ENCODE measurements around the gene STAT1.

STAT1 gene

GRCh38 chr2:191041418-191042161 is 27.6 kb upstream of the STAT1 start:
- peaks cover 3% of the 10 kb centered on the region for H3K36me3 Mint-ChIP-seq
- ATAC-seq (ENCODE audit: low read depth): no peak

GRCh38 chr2:191039616-191040015 is 25.6 kb upstream of the STAT1 start:
- no peak for DNase-seq (ENCODE audit: low spot score in 2 of 2)
- peaks cover 4% of the 10 kb centered on the region for H3K27me3 Mint-ChIP-seq
- peaks cover 3% of the 10 kb centered on the region for H3K36me3 Mint-ChIP-seq
- peaks cover 2% of the 10 kb centered on the region for H3K4me1 Mint-ChIP-seq
- no peak overlapping the region for H3K4me3 Mint-ChIP-seq
- H3K9me3 Mint-ChIP-seq: no peaks in the 10 kb centered on the region
- ATAC-seq (ENCODE audit: low read depth): no peak
- no peak overlapping the region for H3K27ac Mint-ChIP-seq

More at GRCh38 chr2:191041418-191042161, 27.6 kb upstream of the STAT1 start:
- peaks cover 5% of the 10 kb centered on the region for H3K4me1 Mint-ChIP-seq
- H3K4me3 Mint-ChIP-seq: no peak overlapping the region
- no peak overlapping the region for H3K27ac Mint-ChIP-seq
- peaks cover 4% of the 10 kb centered on the region for H3K27me3 Mint-ChIP-seq
- H3K9me3 Mint-ChIP-seq: no peaks in the 10 kb centered on the region
- DNase-seq (ENCODE audit: low spot score in 2 of 2): no peak

GRCh38 chr2:191038741-191039140 is 24.8 kb upstream of the STAT1 start:
- ATAC-seq (ENCODE audit: low read depth) (no peak), DNase-seq (ENCODE audit: low spot score in 2 of 2) (no peak)
- Mint-ChIP-seq H3K27ac (peak overlapping the region; percentile 54), H3K4me1 (peaks cover 2% of the 10 kb centered on the region), H3K27me3 (peaks cover 2% of the 10 kb centered on the region), H3K36me3 (no peaks in the 10 kb centered on the region), H3K4me3 (no peak overlapping the region), H3K9me3 (no peaks in the 10 kb centered on the region)

GRCh38 chr2:191038241-191038725 is 24.3 kb upstream of the STAT1 start:
- no peak for DNase-seq (ENCODE audit: low spot score in 2 of 2)
- no peak overlapping the region for H3K4me3 Mint-ChIP-seq

GRCh38 chr2:191037351-191037750 is 23.4 kb upstream of the STAT1 start:
- no peak overlapping the region for H3K4me3 Mint-ChIP-seq
- H3K9me3 Mint-ChIP-seq: no peaks in the 10 kb centered on the region
- peaks cover 2% of the 10 kb centered on the region for H3K4me1 Mint-ChIP-seq
- no peak for ATAC-seq (ENCODE audit: low read depth)
- H3K27ac Mint-ChIP-seq: no peak overlapping the region
- H3K36me3 Mint-ChIP-seq: no peaks in the 10 kb centered on the region
- DNase-seq (ENCODE audit: low spot score in 2 of 2): no peak
- H3K27me3 Mint-ChIP-seq: peaks cover 2% of the 10 kb centered on the region

More at GRCh38 chr2:191038241-191038725, 24.3 kb upstream of the STAT1 start:
- Mint-ChIP-seq H3K36me3 (no peaks in the 10 kb centered on the region), H3K27me3 (peaks cover 2% of the 10 kb centered on the region), H3K27ac (peak overlapping the region; percentile 54), H3K9me3 (no peaks in the 10 kb centered on the region), H3K4me1 (peaks cover 2% of the 10 kb centered on the region)
- no peak for ATAC-seq (ENCODE audit: low read depth)

- no peaks in the 10 kb centered on the region for H3K27me3 Mint-ChIP-seq
- DNase-seq (ENCODE audit: low spot score in 2 of 2) (no peak), ATAC-seq (ENCODE audit: low read depth) (no peak)
- no peaks in the 10 kb centered on the region for H3K36me3 Mint-ChIP-seq
- no peaks in the 10 kb centered on the region for H3K9me3 Mint-ChIP-seq
- H3K4me1 Mint-ChIP-seq: peaks cover 2% of the 10 kb centered on the region
- no peak overlapping the region for H3K4me3 Mint-ChIP-seq
- no peak overlapping the region for H3K27ac Mint-ChIP-seq
Measured at GRCh38 chr2:191036363-191036762, 22.4 kb upstream of the STAT1 start.

- no peaks in the 10 kb centered on the region for H3K36me3 Mint-ChIP-seq
- no peaks in the 10 kb centered on the region for H3K9me3 Mint-ChIP-seq
- no peak overlapping the region for H3K4me3 Mint-ChIP-seq
- H3K4me1 Mint-ChIP-seq: peaks cover 5% of the 10 kb centered on the region
- no peaks in the 10 kb centered on the region for H3K27me3 Mint-ChIP-seq
- ATAC-seq (ENCODE audit: low read depth) (no peak), DNase-seq (ENCODE audit: low spot score in 2 of 2) (no peak)
- no peak overlapping the region for H3K27ac Mint-ChIP-seq
Measured at GRCh38 chr2:191032588-191033429, 18.8 kb upstream of the STAT1 start.

GRCh38 chr2:191031256-191031655 is 17.3 kb upstream of the STAT1 start:
- Mint-ChIP-seq H3K36me3 (no peaks in the 10 kb centered on the region), H3K4me3 (no peak overlapping the region), H3K4me1 (peaks cover 5% of the 10 kb centered on the region), H3K9me3 (no peaks in the 10 kb centered on the region), H3K27me3 (no peaks in the 10 kb centered on the region), H3K27ac (no peak overlapping the region)
- no peak for ATAC-seq (ENCODE audit: low read depth)
- no peak for DNase-seq (ENCODE audit: low spot score in 2 of 2)

- peaks cover 5% of the 10 kb centered on the region for H3K4me1 Mint-ChIP-seq
- ATAC-seq (ENCODE audit: low read depth) (peak; percentile 88), DNase-seq (ENCODE audit: low spot score in 2 of 2) (peak in 1 of 2 donors; percentile 43)
- no peak overlapping the region for H3K27ac Mint-ChIP-seq
- H3K27me3 Mint-ChIP-seq: no peaks in the 10 kb centered on the region
- no peaks in the 10 kb centered on the region for H3K9me3 Mint-ChIP-seq
- no peaks in the 10 kb centered on the region for H3K36me3 Mint-ChIP-seq
- H3K4me3 Mint-ChIP-seq: no peak overlapping the region
Measured at GRCh38 chr2:191030521-191031154, 16.7 kb upstream of the STAT1 start.

GRCh38 chr2:191029280-191029950 is 15.4 kb upstream of the STAT1 start:
- ATAC-seq (ENCODE audit: low read depth) (no peak), DNase-seq (ENCODE audit: low spot score in 2 of 2) (no peak)
- no peaks in the 10 kb centered on the region for H3K9me3 Mint-ChIP-seq
- no peak overlapping the region for H3K4me3 Mint-ChIP-seq
- H3K27me3 Mint-ChIP-seq: no peaks in the 10 kb centered on the region
- no peak overlapping the region for H3K27ac Mint-ChIP-seq
- no peaks in the 10 kb centered on the region for H3K36me3 Mint-ChIP-seq
- H3K4me1 Mint-ChIP-seq: peaks cover 5% of the 10 kb centered on the region

- DNase-seq (ENCODE audit: low spot score in 2 of 2) (no peak), ATAC-seq (ENCODE audit: low read depth) (no peak)
- Mint-ChIP-seq H3K36me3 (no peaks in the 10 kb centered on the region), H3K4me1 (peaks cover 5% of the 10 kb centered on the region), H3K9me3 (no peaks in the 10 kb centered on the region), H3K27ac (no peak overlapping the region), H3K4me3 (no peak overlapping the region), H3K27me3 (no peaks in the 10 kb centered on the region)
Measured at GRCh38 chr2:191026377-191026776, 12.4 kb upstream of the STAT1 start.

- no peaks in the 10 kb centered on the region for H3K27me3 Mint-ChIP-seq
- no peaks in the 10 kb centered on the region for H3K36me3 Mint-ChIP-seq
- H3K9me3 Mint-ChIP-seq: no peaks in the 10 kb centered on the region
- no peak for DNase-seq (ENCODE audit: low spot score in 2 of 2)
- no peak overlapping the region for H3K4me3 Mint-ChIP-seq
- H3K4me1 Mint-ChIP-seq: no peaks in the 10 kb centered on the region
- H3K27ac Mint-ChIP-seq: peak overlapping the region; percentile 48
- no peak for ATAC-seq (ENCODE audit: low read depth)
Measured at GRCh38 chr2:191025135-191025534, 11.2 kb upstream of the STAT1 start.

GRCh38 chr2:191023235-191023679 is 9.3 kb upstream of the STAT1 start:
- DNase-seq (ENCODE audit: low spot score in 2 of 2) (no peak), ATAC-seq (ENCODE audit: low read depth) (no peak)
- H3K36me3 Mint-ChIP-seq: no peaks in the 10 kb centered on the region
- H3K4me1 Mint-ChIP-seq: peaks cover 3% of the 10 kb centered on the region
- H3K9me3 Mint-ChIP-seq: no peaks in the 10 kb centered on the region
- no peak overlapping the region for H3K27ac Mint-ChIP-seq
- no peak overlapping the region for H3K4me3 Mint-ChIP-seq
- no peaks in the 10 kb centered on the region for H3K27me3 Mint-ChIP-seq
